Body of pancreas (tissue), 4 donors: ENCODE data around the gene ENTHD1.

Experiments used
- POLR2A ChIP-seq, 3 donors: fragments of 450-650 bp; IDR thresholded peaks; one replicate each; pipeline ENCODE4 v1.6.1; 2016; ENCODE audit warnings: antibody characterized with exemption in 3 of 3, mild to moderate bottlenecking in 2 of 3
- TF ChIP-seq, protein P1 (sequence below), 7 experiments: fragments of 450-650 bp in 4 of 7; fragments of 200-600 bp in 3 of 7; sonication (generic) in 3 of 7; IDR thresholded peaks; one replicate each; pipeline ENCODE4 v1.5.1; 2016 to 2019; ENCODE audit warnings: antibody characterized with exemption in 7 of 7

DNA sequence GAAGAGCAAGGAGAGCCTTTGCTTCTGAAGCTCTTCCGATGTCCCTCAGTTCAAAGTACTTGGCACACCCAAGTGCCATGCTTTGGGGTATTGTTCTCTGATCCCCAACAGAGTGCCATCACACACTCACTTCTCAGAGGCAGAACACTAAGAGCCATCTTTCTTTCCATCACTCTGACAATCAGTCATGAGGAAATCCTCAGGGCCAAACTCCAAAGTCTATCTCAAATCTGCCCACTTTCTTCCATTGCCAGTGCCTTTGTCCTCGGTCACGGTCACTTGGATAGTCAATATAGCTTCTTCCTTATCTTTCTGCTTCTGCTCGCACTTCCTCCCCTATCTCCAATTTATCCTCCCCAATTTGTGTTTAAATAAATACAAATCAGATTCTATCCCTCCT, 90.9 kb downstream of the ENTHD1 start:
- TF ChIP-seq, protein P1, sequence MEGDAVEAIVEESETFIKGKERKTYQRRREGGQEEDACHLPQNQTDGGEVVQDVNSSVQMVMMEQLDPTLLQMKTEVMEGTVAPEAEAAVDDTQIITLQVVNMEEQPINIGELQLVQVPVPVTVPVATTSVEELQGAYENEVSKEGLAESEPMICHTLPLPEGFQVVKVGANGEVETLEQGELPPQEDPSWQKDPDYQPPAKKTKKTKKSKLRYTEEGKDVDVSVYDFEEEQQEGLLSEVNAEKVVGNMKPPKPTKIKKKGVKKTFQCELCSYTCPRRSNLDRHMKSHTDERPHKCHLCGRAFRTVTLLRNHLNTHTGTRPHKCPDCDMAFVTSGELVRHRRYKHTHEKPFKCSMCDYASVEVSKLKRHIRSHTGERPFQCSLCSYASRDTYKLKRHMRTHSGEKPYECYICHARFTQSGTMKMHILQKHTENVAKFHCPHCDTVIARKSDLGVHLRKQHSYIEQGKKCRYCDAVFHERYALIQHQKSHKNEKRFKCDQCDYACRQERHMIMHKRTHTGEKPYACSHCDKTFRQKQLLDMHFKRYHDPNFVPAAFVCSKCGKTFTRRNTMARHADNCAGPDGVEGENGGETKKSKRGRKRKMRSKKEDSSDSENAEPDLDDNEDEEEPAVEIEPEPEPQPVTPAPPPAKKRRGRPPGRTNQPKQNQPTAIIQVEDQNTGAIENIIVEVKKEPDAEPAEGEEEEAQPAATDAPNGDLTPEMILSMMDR (IDR thresholded peaks at IDR 0.05) = no peak
- TF ChIP-seq POLR2A (IDR thresholded peaks at IDR 0.05) = no peak
